WERI-Rb-1 (cell line): Measurements from ENCODE around the gene SDCCAG8.
A peak's percentile ranks its signal among the peaks of the same experiment; 100 is the strongest.

Experiments used
- DNase-seq: peaks from one replicate; pipeline ENCODE4 v3.0.0-alpha.2; 2020
- H3K27ac ChIP-seq: fragments of 250-450 bp; sonication (Bioruptor Pico); 2 replicates; pipeline ENCODE4 v1.5.1; 2020; ENCODE audit warnings: mild to moderate bottlenecking, moderate library complexity
- H3K27me3 ChIP-seq: fragments of 250-450 bp; sonication (Bioruptor Pico); 2 replicates; pipeline ENCODE4 v1.5.1; 2021; ENCODE audit warnings: mild to moderate bottlenecking, low read depth, moderate library complexity; ENCODE audit not compliant: insufficient read depth, severe bottlenecking
- H3K36me3 ChIP-seq: fragments of 250-450 bp; sonication (Bioruptor Pico); 2 replicates; pipeline ENCODE4 v1.5.1; 2020; ENCODE audit warnings: mild to moderate bottlenecking, moderate library complexity
- H3K4me3 ChIP-seq: 2 replicates; pipeline ENCODE4 v1.5.1; 2011; ENCODE audit warnings: low read depth, mild to moderate bottlenecking, control low read depth, low read length
- H3K9me3 ChIP-seq: fragments of 250-450 bp; sonication (Bioruptor Pico); 2 replicates; pipeline ENCODE4 v1.5.1; 2021; ENCODE audit warnings: mild to moderate bottlenecking, moderate library complexity; ENCODE audit not compliant: severe bottlenecking
- TF ChIP-seq, protein P1 (sequence below): IDR thresholded peaks from 2 replicates; pipeline ENCODE4 v1.5.1; 2011; ENCODE audit warnings: low read depth, mild to moderate bottlenecking, control low read depth, inconsistent platforms, low read length

SDCCAG8 gene

DNA sequence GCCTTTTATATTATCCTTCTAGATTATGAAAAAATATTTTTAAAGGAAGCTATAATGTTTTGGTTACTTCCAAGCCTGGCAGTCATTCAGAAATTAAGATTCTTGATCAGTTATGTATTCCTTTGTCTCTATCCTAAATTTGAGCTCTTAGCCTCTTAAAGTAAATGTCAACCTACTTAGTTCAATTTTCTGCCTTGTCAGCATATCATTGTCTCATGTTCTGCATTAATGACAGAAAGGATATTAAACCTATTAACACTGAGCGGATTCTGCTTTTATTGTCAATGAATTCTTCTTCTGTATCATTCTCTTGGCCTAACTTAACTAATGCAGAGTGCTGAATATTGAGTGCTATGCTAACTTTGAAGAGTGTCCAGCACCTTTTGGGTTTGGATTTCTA lies 56.0 kb downstream of the SDCCAG8 start:
- Histone ChIP-seq H3K27ac (no peak overlapping the region), H3K27me3 (no peaks in the 10 kb centered on the region), H3K36me3 (peaks cover 9% of the 10 kb centered on the region), H3K9me3 (no peaks in the 10 kb centered on the region), H3K4me3 (no peak overlapping the region)
- TF ChIP-seq, protein P1, sequence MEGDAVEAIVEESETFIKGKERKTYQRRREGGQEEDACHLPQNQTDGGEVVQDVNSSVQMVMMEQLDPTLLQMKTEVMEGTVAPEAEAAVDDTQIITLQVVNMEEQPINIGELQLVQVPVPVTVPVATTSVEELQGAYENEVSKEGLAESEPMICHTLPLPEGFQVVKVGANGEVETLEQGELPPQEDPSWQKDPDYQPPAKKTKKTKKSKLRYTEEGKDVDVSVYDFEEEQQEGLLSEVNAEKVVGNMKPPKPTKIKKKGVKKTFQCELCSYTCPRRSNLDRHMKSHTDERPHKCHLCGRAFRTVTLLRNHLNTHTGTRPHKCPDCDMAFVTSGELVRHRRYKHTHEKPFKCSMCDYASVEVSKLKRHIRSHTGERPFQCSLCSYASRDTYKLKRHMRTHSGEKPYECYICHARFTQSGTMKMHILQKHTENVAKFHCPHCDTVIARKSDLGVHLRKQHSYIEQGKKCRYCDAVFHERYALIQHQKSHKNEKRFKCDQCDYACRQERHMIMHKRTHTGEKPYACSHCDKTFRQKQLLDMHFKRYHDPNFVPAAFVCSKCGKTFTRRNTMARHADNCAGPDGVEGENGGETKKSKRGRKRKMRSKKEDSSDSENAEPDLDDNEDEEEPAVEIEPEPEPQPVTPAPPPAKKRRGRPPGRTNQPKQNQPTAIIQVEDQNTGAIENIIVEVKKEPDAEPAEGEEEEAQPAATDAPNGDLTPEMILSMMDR: no peak
- no peak for DNase-seq

DNA sequence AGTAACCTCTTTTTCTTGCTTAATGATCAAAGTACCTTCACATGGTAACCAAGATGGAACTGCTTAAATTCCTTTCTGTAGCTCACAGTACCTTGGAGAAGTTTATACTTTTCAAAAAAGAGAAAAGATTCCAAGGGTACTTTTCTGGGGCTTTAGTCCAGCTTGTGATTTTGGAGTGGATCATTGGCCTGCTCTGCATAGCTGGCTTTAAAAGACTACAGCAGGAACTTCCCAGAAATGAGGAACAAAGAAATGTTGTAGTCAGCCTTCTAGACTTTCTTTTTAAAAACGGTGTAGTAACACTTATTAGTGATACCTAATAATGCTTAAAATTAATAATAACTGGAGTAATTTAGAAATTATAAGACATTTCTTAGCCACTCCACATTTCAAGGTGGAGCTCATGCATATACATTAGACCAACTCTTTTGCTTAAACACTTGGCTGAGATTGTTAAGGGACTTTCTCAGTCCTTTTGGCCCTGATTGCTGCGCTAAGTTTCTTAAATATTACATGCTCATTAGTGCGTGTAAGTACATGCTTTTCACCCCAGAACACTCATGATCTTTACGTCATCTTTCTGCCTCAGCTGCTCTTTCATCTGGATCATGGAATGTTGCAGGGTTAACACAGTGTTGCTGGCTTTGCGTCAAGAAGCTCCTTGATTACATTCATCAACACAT lies 57.3 kb downstream of the SDCCAG8 start:
- Histone ChIP-seq H3K9me3 (no peaks in the 10 kb centered on the region), H3K27me3 (no peaks in the 10 kb centered on the region), H3K4me3 (no peak overlapping the region), H3K27ac (no peak overlapping the region), H3K36me3 (peaks cover 12% of the 10 kb centered on the region)
- no peak for DNase-seq
- TF ChIP-seq, protein P1: no peak

DNA sequence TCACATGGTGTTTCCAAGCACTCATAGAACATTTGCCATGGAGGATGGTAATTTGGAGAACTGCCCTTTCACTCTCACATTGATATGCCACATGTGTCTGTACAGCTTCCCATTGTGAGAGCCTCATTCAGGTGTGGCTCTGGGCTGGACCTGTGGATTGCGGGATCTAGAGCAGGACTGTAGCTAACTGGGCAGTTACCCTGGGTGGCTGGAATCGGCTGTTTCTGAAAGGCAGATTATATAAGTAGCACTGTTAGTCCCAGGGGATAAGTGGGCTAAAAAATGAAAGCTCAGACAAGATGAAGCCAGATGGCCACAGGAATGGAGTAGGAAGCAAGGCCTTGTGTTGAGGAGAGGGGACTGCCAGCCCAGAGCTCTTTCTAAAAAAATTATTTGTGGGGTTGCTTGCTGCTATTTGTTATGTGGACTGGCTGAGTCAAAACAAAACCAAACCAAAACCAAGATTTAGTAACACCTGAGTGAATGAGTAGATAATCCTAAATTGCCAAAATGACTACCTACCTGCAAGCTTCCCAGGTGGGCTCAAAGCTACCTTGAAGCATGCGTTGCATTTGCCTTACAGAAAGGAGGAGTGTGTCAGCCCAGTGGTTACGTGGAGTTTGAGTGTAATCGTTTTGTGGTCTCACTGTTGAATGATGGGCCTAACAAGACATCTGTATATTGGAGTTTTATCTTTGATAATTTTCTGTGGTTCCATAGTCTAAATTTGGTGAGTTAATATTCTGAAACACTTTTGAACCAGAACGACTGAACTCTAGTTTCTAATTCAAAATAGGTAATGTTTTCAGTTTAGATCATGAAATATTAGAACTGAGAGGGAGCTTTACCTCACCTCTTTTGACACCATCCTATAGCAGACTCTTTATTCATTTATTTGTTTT lies 58.0 kb downstream of the SDCCAG8 start:
- H3K9me3 ChIP-seq: no peaks in the 10 kb centered on the region
- DNase-seq: peak; percentile 11
- TF ChIP-seq, protein P1: no peak
- no peaks in the 10 kb centered on the region for H3K27me3 ChIP-seq
- no peak overlapping the region for H3K27ac ChIP-seq
- peaks cover 9% of the 10 kb centered on the region for H3K36me3 ChIP-seq
- no peak overlapping the region for H3K4me3 ChIP-seq

DNA sequence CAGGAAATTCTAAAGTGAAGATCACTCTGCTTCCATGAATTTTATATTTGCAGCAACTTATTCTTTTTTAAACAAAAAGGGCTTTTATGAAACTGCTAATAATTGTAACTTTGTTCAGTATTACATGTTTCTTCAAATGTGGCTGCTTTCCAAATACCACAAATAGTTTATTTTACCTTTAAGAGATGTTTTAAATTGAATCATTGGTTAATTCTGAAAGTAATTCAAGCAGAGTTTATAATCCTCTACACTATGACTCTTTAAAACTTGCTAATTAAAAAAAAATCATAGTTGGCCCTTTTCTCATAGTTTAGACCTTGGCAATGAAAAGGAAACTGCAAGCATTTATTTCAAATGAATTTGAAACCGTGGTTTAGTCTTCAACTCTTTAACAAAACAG lies 59.6 kb downstream of the SDCCAG8 start:
- no peaks in the 10 kb centered on the region for H3K9me3 ChIP-seq
- DNase-seq: no peak
- TF ChIP-seq, protein P1: no peak
- H3K27me3 ChIP-seq: no peaks in the 10 kb centered on the region
- H3K4me3 ChIP-seq: no peak overlapping the region
- H3K27ac ChIP-seq: no peak overlapping the region
- H3K36me3 ChIP-seq: peaks cover 9% of the 10 kb centered on the region

DNA sequence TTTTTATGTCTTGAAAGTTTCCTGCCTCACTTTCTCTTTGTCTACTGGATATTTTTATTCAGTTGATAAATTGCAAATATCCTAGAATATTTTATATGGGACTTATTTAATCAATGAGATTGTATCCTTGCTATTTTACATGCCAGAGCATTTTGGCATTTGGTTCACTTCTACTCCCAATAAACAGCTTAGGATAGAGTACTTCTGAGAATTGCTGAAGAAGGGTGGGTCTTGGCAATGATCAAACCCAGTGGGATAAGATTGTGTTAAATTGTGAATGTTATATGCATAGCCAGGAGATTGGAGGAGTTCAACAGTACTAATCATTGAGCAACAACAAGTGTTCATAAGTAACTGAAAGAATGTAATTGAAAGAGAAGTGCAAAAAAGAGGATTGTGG lies 60.1 kb downstream of the SDCCAG8 start:
- Histone ChIP-seq H3K4me3 (no peak overlapping the region), H3K36me3 (peaks cover 9% of the 10 kb centered on the region), H3K27me3 (no peaks in the 10 kb centered on the region), H3K27ac (no peak overlapping the region), H3K9me3 (no peaks in the 10 kb centered on the region)
- TF ChIP-seq, protein P1: no peak
- DNase-seq: no peak
